GM21515 (cell line): ENCODE measurements around the gene LRRC18.

Source experiments
- ATAC-seq: cut with Tn5 transposase; IDR thresholded peaks from one replicate; pipeline ENCODE4 v1.9.1; 2021; ENCODE audit not compliant: unreplicated experiment

The LRRC18 gene

GRCh38 chr10:48923748-48924147 is 15.9 kb downstream of the LRRC18 start:
- no peak for ATAC-seq

GRCh38 chr10:48913674-48914073 is 26.0 kb downstream of the LRRC18 start:
- no peak for ATAC-seq

GRCh38 chr10:48910548-48910947 is 29.1 kb downstream of the LRRC18 start:
- no peak for ATAC-seq

- no peak for ATAC-seq
These were observed 31.9 kb downstream of the LRRC18 start for GRCh38 chr10:48907730-48908129.

- no peak for ATAC-seq
These were observed 32.8 kb downstream of the LRRC18 start for GRCh38 chr10:48906841-48907240.

- ATAC-seq: no peak
These were observed 34.3 kb downstream of the LRRC18 start for GRCh38 chr10:48905311-48905710.

- no peak for ATAC-seq
These were observed 34.8 kb downstream of the LRRC18 start for GRCh38 chr10:48904861-48905260.

GRCh38 chr10:48903151-48903550 is 36.5 kb downstream of the LRRC18 start:
- ATAC-seq: no peak

GRCh38 chr10:48902096-48902495 is 37.5 kb downstream of the LRRC18 start:
- no peak for ATAC-seq

- no peak for ATAC-seq
These were observed 38.3 kb downstream of the LRRC18 start for GRCh38 chr10:48901319-48901718.

GRCh38 chr10:48900371-48900801 is 39.3 kb downstream of the LRRC18 start:
- ATAC-seq: no peak

GRCh38 chr10:48899781-48900180 is 39.9 kb downstream of the LRRC18 start:
- no peak for ATAC-seq

- no peak for ATAC-seq
These were observed 41.2 kb downstream of the LRRC18 start for GRCh38 chr10:48898426-48898825.

- no peak for ATAC-seq
These were observed 42.2 kb downstream of the LRRC18 start for GRCh38 chr10:48897441-48897790.

GRCh38 chr10:48896756-48897440 is 42.7 kb downstream of the LRRC18 start:
- no peak for ATAC-seq

- no peak for ATAC-seq
These were observed 43.8 kb downstream of the LRRC18 start for GRCh38 chr10:48895803-48896195.

- ATAC-seq: no peak
These were observed 44.5 kb downstream of the LRRC18 start for GRCh38 chr10:48894911-48895802.

GRCh38 chr10:48890888-48891850 is 48.5 kb downstream of the LRRC18 start:
- no peak for ATAC-seq

- ATAC-seq: no peak
These were observed 51.7 kb downstream of the LRRC18 start for GRCh38 chr10:48887982-48888381.

- no peak for ATAC-seq
These were observed 54.3 kb downstream of the LRRC18 start for GRCh38 chr10:48885376-48885775.
